GM10266 (cell line): Measurements from ENCODE around the gene CCDC120.

Experiments used
- DNase-seq: peaks from one replicate; pipeline ENCODE4 v3.0.0; 2012; ENCODE audit errors: extremely low spot score
- CTCF ChIP-seq: IDR thresholded peaks from 2 replicates; pipeline ENCODE4 v1.5.1; 2012; ENCODE audit warnings: mild to moderate bottlenecking, low read depth; ENCODE audit not compliant: control insufficient read depth, insufficient read depth; ENCODE audit errors: missing control alignments

The CCDC120 gene

GRCh38 chrX:49070988-49071387 is 12.2 kb downstream of the CCDC120 start:
- no peak for DNase-seq
- no peak for TF ChIP-seq CTCF

GRCh38 chrX:49071877-49072711 is 13.3 kb downstream of the CCDC120 start:
- TF ChIP-seq CTCF = no peak
- no peak for DNase-seq

GRCh38 chrX:49072712-49073095 is 13.9 kb downstream of the CCDC120 start:
- DNase-seq = no peak
- TF ChIP-seq CTCF = no peak

- DNase-seq = peak; percentile 91
- no peak for TF ChIP-seq CTCF
Observed at GRCh38 chrX:49073601-49074575, 15.1 kb downstream of the CCDC120 start, which contains the start of gene PRAF2. TSS of gene PRAF2 (minus strand) at chrX:49074002. CDS start at chrX:49073987, 15 bp downstream.

GRCh38 chrX:49075347-49075746 is 16.5 kb downstream of the CCDC120 start:
- DNase-seq = no peak

GRCh38 chrX:49077941-49078340 is 19.1 kb downstream of the CCDC120 start:
- no peak for DNase-seq
- TF ChIP-seq CTCF = no peak

More at GRCh38 chrX:49075347-49075746, 16.5 kb downstream of the CCDC120 start:
- no peak for TF ChIP-seq CTCF
